Astrocyte of the hippocampus (primary cell): ENCODE data around the gene FNDC11.
"Not testable (repeated sequence)": the region's sequence is repeated elsewhere in the genome, so short reads cannot be mapped to it uniquely, and the experiment has no call there.

Experiments used
- DNase-seq: peaks from one replicate; pipeline ENCODE4 v3.0.0; 2011; ENCODE audit warnings: low read depth, low spot score

FNDC11 gene

DNA sequence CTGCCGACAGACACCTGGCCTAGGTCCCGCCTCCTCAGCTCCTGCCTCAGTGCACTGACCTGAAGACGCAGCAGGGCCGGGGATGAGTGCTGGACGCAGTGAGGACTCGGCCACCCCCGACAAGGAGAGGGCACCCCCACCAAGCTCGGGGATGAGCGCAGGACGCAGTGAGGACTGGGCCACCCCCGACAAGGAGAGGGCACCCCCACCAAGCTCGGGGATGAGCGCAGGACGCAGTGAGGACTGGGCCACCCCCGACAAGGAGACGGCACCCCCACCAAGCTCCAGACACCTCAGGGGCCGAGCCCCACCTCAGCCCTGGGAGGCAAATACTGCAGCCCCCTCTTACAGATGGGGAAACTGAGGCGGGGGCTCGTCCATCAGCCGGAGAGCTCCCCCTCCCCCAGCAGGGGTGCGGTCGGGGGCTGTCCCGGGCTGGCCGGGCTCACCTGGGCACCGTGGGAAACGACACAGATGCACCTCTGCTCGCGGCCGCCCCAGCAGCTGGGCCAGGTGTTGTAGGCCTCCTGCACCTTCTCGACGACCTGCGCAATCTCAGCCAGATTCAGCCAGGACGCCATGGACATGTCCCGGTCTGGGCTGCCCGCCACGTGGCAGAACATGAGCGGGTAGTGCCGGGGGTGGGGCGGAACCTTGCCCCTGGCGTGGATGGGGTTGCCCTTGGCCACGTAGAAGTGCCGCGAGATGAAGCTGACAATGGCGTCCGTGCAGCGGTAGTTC lies 12.6 kb downstream of the FNDC11 start:
- no peak for DNase-seq

DNA sequence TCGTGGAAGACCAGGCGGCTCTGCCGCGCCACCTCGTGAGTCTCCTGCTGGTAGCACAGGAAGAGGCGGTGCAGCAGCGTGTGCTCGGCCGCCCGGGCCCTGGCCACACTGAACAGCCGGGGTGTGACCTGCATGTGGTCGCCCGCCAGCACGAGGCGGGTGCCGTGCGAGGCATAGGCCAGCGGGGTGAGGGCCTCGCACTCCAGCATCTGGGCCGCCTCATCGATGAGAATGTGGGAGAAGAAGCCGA lies 13.1 kb downstream of the FNDC11 start:
- DNase-seq, result no peak

DNA sequence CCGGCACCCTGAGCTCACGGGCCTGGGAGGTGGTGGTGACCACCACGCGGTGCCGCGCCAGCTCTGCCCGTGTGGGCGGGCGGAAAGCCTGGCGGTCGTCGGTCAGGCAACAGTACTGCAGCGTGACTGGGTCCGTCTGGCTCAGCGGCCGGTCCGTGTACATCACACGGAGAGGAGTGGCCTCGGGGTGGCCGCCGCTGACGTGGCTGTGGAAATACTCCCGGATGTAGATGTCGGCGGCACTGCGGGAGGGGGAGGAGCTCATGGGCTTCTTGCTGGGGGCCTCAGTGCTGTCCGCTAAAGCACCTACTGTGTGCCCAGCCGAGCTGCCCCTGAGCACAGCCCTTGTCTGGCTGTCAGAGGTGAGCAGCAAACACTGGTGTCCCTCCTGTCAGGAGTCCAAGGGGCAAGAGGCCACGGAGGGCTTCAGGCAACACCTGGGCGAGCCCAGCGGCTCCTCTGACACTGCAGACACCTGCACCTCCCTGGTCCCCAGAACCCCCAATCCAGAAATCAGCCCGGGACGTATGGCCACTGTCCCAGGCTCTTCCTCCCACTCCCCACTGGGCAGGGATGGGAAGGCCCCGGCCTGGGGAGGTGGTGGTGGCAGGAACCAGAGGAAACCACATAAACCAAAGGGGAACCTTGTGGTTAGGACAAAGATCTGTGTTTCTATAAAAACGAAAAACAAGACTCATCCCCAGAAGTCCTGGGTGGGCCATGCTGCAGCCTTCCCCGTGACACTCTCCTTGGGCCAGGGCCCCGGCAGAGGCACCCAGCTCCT lies 13.6 kb downstream of the FNDC11 start:
- no peak for DNase-seq

DNA sequence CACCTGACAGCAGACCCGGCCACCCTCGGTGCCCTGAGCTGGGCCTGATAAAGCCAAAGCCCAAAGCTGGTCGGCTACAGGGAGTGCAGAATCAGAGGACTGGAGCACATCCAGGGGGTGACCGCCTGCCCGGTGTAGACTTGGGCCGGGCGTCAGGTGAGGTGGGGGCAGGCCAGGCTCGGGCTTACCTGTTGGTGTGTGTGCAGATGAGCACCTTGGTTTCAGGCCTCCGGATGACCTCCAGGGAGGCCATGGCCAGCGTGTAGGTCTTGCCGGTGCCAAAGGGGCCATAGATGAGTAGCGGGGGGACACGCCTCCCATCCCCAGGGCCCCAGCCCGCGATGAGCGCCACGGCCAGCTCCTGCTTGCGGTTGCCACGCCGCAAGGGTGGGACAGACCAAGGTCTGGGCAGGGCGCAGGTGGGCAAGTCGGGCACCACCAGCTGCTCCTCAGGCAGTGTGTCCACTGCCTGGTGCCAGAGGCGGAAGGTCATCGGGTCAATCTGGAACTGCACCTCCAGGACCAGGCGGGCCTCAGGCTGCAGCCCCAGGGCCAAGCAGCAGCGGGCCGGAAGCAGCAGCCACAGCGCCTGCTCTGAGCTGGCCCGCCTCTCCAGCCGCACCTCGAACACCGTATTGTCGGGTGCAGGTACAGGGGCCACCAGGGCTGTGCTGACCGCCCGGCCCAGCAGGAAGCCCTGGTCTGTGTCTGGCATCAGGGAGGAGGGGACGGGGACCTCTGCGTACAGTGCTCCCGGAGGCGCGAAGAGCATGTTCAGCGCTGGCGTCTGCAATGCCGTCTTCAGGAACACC lies 14.4 kb downstream of the FNDC11 start:
- no peak for DNase-seq

DNA sequence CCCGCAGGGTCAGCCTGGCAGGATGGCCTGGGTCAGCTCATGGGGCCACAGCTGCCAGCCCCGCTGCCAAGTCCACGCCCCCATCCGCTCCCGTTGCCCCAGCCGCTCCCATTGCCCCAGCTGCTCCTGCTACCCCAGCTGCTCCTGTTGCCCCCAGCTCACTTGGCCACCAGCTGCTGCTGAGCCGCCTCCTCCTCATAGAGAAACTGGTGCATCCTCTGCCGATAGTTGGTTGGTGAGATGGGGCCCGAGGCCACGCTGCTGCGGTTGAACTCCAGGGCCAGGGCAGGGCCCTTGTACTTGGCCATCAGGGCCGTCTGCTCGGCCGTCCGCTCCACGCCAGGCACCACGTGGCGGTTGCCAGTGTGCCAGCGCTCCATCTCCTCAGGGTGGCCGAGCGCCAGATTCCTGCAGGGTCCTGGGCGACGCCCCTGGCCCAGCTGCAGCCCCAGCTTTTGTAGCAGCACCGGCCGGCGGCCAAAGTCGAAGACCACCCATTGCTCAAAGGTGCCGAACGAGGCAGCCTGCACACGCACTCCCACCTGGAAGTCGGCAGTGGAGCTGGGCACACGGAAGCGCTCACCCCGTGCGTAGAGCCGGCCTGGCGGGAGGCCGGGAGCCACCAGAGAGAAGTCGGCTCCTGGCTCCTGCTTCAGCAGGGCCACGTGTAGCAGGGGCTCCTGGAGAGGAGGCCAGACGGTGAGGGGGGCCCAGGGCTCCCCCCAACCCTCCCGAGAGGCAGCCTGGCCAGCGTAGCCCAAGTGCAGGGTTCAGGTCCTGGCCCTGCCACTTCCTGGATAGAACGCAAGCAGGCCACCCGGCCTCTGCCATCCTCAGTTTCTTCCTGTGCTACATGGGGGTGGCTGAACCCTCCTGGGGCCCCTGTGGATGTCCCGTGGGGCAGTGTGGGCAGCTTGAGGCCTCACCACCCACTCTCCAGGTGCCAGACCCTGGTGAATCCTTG lies 15.3 kb downstream of the FNDC11 start:
- DNase-seq, result no peak

DNA sequence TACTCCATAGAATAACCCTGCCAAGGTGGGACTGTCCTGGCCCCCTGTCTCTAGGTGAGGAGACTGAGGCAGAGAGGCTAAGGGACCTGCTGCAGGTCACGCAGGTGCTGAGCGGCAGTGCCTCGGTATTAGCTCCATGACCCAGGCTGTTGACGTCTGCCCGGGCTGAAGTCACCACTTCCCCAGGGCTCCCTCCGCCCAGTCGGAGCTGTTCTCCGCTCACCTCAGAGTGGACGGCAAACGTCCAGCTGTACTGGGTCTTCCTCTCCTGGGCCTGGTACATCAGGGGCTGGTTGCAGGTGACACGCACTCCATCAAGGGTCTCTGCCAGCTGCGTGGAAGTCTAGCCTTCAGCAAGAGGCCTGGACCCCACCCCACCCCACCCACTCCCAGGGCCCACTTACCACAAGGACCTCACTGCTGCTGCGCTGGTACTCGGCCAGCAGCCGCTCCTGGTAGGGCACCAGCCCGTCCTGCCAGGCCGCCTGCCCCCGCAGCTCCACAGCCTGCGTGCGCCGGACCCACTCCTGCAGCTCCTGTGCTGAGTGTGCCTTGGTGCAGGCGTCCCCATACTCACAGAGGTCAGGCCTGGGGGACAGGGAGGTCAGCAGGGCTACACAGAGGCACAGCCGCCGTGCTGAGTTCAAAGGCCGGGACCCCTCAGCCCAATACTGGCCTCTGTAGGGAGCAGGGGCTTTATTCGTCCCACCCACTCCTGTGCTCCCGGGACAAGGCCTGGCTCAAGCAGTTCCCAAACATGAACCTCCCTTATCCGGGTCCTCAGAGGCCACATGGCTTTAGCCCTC lies 16.5 kb downstream of the FNDC11 start:
- no peak for DNase-seq

DNA sequence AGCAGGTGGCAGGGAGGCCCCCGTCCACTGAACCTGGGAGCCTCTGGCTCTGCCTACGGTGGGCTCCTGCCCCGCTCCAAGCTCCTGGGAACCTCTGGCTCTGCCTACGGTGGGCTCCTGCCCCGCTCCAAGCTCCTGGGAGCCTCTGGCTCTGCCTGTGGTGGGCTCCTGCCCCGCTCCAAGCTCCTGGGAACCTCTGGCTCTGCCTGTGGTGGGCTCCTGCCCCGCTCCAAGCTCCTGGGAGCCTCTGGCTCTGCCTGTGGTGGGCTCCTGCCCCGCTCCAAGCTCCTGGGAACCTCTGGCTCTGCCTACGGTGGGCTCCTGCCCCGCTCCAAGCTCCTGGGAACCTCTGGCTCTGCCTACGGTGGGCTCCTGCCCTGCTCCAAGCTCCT lies 17.1 kb downstream of the FNDC11 start:
- not testable (repeated sequence) for DNase-seq

DNA sequence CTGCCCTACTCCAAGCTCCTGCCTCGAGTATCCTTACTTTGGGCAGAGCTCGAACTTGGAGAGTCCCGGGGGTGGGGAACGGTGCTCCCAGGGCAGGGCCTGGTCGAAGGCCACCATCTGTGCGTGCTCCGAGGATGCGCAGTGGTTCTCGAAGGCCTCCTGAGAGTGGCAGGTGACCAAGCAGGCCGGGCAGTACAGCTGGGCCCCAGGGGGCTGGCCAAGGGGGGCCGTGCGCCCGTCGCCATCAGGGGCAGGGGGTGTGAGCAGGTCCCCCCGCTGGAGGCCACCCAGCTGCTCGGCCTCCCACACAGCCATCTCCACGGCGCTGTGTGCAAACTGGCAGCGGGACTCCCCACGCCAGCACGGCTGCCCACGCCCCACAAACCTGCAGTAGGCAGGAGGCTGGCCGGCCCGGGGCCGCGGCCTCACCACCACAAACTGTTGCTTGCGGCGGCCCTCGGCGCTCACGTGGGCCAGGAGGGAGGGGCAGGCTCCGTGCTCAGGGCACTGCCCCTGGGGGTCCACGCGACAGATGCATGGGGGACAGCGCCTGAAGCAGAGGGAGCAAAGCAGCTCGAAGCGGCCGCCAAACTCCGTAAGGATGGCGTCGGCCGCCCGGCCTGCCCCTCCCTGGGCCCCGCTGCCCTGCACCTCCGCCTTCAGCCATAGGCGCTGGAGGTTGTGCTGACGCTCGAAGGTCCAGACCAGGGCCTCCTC lies 18.3 kb downstream of the FNDC11 start:
- no peak for DNase-seq

DNA sequence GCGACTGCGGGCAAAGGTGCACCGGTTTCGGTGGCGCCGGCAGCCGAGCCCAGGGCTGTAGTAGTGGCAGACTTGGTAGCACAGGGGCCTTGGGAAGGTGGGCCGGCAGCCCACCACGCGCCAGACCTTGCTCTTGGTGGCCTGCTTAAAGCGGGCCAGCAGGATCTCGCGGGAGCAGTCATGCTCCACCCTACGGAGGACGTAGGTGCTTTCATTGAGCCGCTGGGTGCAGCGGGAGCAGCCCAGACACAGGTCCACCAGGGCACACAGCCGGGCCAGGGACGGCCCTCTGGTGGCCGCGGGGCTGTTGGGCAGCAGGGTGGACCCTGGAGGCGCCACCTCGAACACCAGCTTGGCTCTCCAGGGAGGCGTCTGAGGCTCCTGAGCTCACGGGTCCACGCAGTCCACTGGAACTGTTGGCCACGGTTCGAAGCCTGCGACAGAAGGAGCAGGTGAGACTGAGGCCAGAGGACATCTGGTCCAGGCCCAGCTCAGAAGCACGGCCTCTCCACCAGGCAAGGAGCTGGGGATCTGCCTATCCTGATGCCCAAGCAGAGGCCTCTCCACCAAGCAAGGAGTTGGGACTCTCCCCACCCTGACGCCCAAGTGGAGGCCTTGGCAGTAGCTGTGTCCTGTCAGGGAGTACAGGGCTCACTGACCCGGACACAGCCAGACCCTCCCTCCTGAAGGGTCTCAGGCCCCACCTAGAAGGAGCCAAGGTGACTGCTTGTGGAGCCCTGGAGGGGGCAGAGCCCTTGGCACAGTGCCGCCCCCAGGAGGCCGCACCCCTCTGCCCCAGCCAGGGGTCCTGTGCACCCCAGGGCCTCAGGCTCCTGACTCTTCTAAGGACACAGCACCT lies 19.1 kb downstream of the FNDC11 start:
- peak; percentile 29 for DNase-seq

DNA sequence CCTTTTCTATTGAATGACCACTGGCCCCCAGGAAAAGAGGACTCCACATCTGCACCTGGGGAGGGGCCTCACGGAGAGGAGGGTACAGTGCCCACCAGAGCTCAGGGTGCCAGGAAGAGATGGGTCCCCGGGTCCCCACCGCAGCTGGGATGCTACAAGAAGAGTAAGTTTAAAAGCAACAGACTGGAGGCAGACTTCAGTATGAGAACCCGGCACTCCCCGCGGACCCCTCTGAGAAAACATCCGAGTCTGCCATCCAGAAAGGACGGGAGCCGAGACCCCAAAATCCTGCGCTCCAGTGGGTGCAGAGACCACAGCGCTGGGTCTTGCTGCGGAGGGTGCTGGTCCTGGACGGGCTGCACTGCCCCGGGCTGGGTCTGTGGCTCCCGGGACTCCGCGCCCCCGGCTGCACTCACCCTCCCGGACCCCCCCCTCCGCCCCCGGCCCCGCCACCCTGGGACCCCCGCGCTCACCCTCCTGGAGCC lies 19.7 kb downstream of the FNDC11 start:
- peak; percentile 24 for DNase-seq

DNA sequence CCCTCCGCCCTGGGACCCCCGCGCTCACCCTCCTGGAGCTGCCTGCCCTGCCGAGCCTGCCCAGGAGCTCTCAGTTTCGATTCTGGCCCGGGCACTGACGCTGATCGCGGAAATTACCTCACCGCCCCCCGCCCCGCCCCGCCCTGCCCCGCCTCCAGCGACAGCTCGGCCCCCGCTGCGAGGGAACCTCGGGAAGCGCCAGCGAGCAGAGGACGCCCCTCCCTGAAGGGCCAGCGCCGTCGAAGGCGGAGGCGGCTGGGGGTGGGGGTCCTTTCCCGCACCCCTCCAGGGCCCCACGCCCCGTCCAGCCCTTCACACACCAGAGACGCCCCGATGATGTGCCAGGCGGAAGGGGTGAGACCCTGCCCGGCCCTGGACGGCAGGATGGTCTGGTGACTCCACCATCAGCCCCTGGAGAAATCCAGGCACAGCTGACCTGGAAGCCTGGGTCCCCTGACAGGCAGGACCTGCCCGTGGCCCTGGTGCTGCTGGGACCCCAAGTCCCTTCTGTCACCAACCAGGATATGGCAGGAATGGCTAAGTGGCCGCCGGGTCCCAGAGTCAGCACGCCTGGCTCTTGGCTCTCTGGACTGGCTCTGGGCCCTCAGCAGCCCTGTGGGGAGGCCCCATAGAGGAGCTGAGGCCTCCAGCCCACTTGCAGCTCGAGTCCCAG lies 20.3 kb downstream of the FNDC11 start, which contains the start of gene HELZ2:
Gene HELZ2 (minus strand): TSS at position 84 of the 673 bp plus-strand sequence. CDS start 1,854 bp downstream, outside the sequence.
- DNase-seq, result peak; percentile 84

DNA sequence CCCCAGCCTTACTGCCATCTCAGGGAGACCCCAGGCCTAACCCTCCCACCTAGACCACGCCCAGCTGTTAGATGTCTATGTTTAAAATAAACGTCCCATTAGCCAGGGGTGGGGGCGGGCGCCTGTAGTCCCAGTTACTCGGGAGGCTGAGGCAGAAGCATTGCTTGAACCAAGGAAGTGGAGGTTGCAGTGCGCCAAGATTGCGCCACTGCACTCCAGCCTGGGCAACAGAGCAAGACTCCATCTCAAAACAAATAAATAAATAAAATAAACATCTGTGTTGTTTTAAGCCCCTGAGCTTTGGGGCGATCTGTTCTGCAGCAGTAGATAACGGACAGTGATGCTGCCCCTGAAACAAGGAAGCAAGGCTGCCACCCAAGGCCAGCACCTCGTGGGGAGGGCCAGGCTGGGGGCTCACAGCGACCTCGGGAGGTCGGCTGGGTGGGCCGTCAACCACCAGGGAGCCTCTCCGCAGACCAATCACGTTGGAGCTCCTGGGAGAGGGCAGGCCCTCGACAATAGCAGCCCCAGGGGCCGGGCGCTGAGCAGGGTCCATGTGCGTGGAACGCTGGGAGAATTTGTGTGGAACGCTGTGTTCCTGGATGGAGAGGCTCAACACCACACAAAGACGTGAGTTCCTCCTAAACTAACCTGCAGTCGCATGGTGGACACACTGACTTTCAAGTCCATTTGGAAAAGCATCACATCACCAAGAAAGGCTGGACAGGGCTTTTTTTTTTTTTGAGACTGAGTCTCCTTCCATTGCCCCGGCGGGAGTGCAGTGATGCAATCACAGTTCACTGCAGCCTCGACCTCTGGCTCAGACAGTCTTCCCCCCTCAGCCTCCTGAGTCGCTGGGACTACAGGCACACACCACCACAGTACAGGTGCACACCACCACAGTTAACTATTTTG lies 21.1 kb downstream of the FNDC11 start:
- no peak for DNase-seq

DNA sequence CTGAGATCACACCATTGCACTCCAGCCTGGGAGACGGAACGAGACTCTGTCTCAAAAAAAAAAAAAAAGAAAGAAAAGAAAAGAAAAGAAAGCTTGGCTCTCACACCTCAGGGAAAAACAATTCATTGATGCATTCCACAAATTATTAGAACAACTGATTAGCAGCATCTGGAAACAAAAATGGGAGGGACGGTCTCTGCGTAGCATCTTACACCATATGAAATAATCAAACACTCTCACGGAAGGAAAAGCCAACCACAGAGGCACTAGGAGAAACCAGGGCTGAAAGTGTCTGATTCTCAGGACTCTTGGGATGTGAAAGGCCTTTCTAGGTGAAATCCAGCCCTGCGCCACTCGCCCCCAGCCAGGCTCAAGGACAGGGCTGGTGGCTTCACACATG lies 22.4 kb downstream of the FNDC11 start:
- no peak for DNase-seq

DNA sequence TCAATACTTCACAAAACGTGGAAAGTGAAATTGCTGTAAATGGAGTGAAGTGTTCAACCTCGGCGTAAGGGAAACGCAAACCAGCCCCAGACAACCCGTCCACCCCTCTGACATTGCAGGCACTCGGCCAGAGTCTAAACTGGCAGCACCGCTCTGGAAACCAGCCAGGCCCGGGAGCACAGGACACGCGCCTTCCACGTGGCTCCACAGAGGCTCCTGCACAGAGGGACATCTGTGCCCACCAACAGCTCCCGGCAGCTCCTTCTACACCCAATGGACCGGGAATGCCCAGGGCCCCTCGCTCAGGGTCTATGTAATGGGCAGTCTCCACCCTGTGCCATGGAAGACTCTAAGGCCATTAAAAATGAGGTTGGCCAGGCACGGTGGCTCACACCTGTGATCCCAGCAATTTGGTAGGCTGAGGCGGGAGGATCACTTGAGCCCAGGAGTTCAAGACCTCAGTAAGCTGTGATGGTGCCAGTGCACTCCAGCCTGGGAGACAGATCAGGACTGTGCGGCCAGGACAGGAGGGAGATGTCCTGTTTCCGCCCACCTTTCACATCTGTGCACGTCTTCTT lies 23.4 kb downstream of the FNDC11 start:
- no peak for DNase-seq

DNA sequence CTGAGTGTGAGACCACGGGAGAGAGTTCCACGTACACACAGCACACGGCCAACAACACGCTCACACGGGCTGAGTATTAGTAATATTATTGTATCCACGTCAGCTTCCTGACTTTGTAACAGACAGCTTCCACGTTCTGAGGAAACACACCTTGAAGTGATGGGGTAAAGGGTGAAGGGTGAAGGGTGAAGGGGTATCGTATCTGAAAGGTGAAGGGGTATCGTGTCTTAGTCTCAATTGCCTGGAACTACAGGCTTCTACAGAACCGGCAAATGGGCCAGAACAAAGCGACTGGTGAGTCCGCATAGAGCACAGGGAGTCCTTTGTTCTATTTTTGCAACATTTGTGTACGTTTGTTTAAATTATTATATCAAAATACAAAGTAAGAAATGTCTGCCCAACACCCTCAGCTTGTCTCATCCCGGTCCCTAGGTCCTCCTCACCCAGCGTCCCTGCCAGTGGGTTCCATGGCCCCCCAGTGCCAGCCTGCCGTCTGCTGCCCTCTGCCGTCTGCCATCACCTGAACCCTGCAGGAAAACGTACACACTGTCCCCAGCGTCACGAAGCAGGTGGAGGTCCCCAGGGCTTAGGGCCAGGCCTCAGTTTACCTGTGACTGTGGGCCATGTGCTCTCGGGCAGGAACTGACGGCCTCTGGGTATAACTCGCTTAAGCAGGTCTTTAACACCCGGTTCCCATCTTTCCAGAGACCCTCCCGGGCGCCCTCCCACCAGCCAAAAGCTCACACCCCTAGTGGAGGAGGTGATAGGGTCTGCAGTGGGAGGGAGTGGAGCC lies 24.5 kb downstream of the FNDC11 start:
- DNase-seq, result no peak
